Heart left ventricle (tissue), 16 donors: Measurements from ENCODE around the gene PLPP6. TPM values are rescaled to one million over a fixed set of nuclear protein-coding genes. Genes with fewer than 3 reads are reported as not detected.
A peak's percentile ranks its signal among the peaks of the same experiment; 100 is the strongest.
"Not testable (repeated sequence)": the region's sequence is repeated elsewhere in the genome, so short reads cannot be mapped to it uniquely, and the experiment has no call there.

Experiments
- ATAC-seq, 4 donors: fragments of 200-7000 bp; cut with Tn5 transposase; one replicate each; pipeline ENCODE4 v1.9.1; 2020 to 2022; ENCODE audit warnings: moderate library complexity in 4 of 4, mild to moderate bottlenecking in 3 of 4, moderate number of reproducible peaks in 1 of 4
- DNase-seq, 5 donors: peaks; one replicate each; pipeline ENCODE4 v3.0.0-alpha.2; 2020
- H3K27ac ChIP-seq, 12 donors: fragments of 200-600 bp; sonication (generic) in 4 of 12; one replicate each; pipeline versions ENCODE4 v1.5.0 to v1.8.0; 2016 to 2022; ENCODE audit warnings: mild to moderate bottlenecking in 2 of 12
- H3K27me3 ChIP-seq, 9 donors: fragments of 200-600 bp; sonication (generic) in 2 of 9; one replicate each; pipeline versions ENCODE4 v1.5.1 to v1.8.0; 2016 to 2022; ENCODE audit warnings: mild to moderate bottlenecking in 3 of 9
- H3K36me3 ChIP-seq, 9 donors: fragments of 200-600 bp; sonication (generic) in 2 of 9; one replicate each; pipeline versions ENCODE4 v1.5.0 to v1.8.0; 2018 to 2022; ENCODE audit warnings: mild to moderate bottlenecking in 2 of 9
- H3K4me1 ChIP-seq, 12 donors: fragments of 200-600 bp; sonication (generic) in 4 of 12; one replicate each; pipeline versions ENCODE4 v1.5.0 to v1.8.0; 2016 to 2022; ENCODE audit warnings: mild to moderate bottlenecking in 3 of 12
- H3K4me3 ChIP-seq, 12 donors: fragments of 200-600 bp; sonication (generic) in 4 of 12; one replicate each; pipeline versions ENCODE4 v1.5.0 to v1.8.0; 2017 to 2022; ENCODE audit warnings: mild to moderate bottlenecking in 9 of 12, moderate library complexity in 4 of 12
- H3K9me3 ChIP-seq, 12 donors: fragments of 200-600 bp; sonication (generic) in 4 of 12; one replicate each; pipeline versions ENCODE4 v1.5.0 to v1.8.0; 2016 to 2022; ENCODE audit warnings: mild to moderate bottlenecking in 1 of 12
- POLR2A ChIP-seq, 2 donors: fragments of 450-650 bp; IDR thresholded peaks; one replicate each; pipeline ENCODE4 v1.6.1; 2017; ENCODE audit warnings: antibody characterized with exemption in 2 of 2, mild to moderate bottlenecking in 2 of 2, moderate library complexity in 2 of 2
- WGBS, 4 donors: extraction: QIAGEN DNeasy Blood & Tissue Kit in 2 of 4; methylation state at CpG; one replicate each; pipeline versions ENCODE4 v1.1.5 to v1.1.7; 2013 to 2018; 5-methylcytosine and 5-hydroxymethylcytosine counted together
- intact Hi-C, 10 donors: fragments of 100-400 bp; cut with DNase I; formaldehyde crosslinking; loops; one replicate each; pipeline versions ENCODE4 v1.11.1 to v1.14.2; 2022
- polyA plus RNA-seq, 2 donors: library from polyadenylated mRNA; stranded (reverse); fragments of 200-250 nt; gene quantifications; one replicate each; pipeline ENCODE4 v1.2.3, GENCODE V29; 2013
- total RNA-seq, 9 donors: library from RNA; depleted of rRNA in 2 of 9; stranded (reverse); fragments of >200 nt in 2 of 9; fragmentation: NEBNext Ultra II Directional in 3 of 9; extraction: Animal tissue kit (Norgen Biotek cat#: 25700) in 3 of 9; gene quantifications; one replicate each; pipeline versions ENCODE4 v1.1.0 to v1.2.4, GENCODE V29; 2016 to 2023
- TF ChIP-seq, protein P1 (sequence below), 12 donors: fragments of 200-600 bp; sonication (generic) in 4 of 12; IDR thresholded peaks; one replicate each; pipeline versions ENCODE4 v1.5.0 to v1.8.0; 2018 to 2022; ENCODE audit warnings: antibody characterized with exemption in 12 of 12, mild to moderate bottlenecking in 5 of 12
- donor health status: ischemic (EF 13 %, LVEDD 7.1; RV severe dilation, severe dysfunction).
- donor health status: healthy with polysubstance abuse.
- donor health status: DM: no; HTN: yes; CAD: no.
- donor health status: DM: no; HTN: no; CAD: no.
- donor health status: ischemic (EF 25% LVEDD 6.9; RV normal size, moderate dysfunction).
- donor health status: ischemic (EF 25% LVEDD 5.7; RV mildly dilated, moderate dysfunction).
- donor health status: healthy.
- donor health status: DM: yes; HTN: yes; CAD: no.
- donor health status: ischemic (EF 35%, LVEDD 5.7; RV mildly dilated, moderate dysfunction).
- donor health status: nonischemic (EF 11% LVEDD 7.7; RV severe dilation, severe dysfunction).
- donor health status: DM: yes; HTN: yes; CAD: no.
- donor health status: PGD.
- donor health status: ischemic (EF 29% LVEDD 5.4; RV normal size, mild dysfunction).
- donor health status: nonischemic (EF 23%, LVEDD 6.1; RV moderate dilation, normal function).

PLPP6 gene
- total and polyA plus RNA-seq, 11 donors = 1.0 to 5.4 (median 2.8) TPM

DNA sequence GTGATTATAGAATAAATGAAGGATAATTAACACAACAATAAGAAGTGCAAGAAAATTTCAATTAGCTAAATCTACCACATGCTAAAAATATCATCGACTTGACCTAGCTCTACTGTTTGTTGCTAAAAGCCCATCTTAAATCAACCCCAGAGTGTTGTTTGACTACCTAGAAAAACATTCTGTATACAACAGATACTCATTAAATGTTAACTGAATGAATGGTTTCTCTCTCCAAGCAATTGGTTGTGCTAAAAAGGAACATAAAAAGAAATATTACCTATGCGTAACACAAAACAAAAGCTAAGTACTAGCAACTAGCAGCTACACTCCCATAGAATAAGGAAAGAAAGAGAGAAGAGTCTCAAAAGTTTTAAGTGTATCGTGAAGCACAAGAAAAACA lies 5.5 kb upstream of the PLPP6 start:
- WGBS, 4 donors = 64 to 98% (median 83%) methylated on average over 3 of the region's 3 CpGs
- TF ChIP-seq POLR2A (IDR thresholded peaks at IDR 0.05) = no peak
- TF ChIP-seq, protein P1, sequence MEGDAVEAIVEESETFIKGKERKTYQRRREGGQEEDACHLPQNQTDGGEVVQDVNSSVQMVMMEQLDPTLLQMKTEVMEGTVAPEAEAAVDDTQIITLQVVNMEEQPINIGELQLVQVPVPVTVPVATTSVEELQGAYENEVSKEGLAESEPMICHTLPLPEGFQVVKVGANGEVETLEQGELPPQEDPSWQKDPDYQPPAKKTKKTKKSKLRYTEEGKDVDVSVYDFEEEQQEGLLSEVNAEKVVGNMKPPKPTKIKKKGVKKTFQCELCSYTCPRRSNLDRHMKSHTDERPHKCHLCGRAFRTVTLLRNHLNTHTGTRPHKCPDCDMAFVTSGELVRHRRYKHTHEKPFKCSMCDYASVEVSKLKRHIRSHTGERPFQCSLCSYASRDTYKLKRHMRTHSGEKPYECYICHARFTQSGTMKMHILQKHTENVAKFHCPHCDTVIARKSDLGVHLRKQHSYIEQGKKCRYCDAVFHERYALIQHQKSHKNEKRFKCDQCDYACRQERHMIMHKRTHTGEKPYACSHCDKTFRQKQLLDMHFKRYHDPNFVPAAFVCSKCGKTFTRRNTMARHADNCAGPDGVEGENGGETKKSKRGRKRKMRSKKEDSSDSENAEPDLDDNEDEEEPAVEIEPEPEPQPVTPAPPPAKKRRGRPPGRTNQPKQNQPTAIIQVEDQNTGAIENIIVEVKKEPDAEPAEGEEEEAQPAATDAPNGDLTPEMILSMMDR (IDR thresholded peaks at IDR 0.05) = no peak
- no peak overlapping the region for H3K4me3 ChIP-seq
- H3K27me3 ChIP-seq = no peaks in the 10 kb centered on the region
- peaks cover 0 to 7% (median 2%) of the 10 kb centered on the region in 12 donors for H3K4me1 ChIP-seq
- no peaks in the 10 kb centered on the region for H3K36me3 ChIP-seq
- H3K9me3 ChIP-seq = no peaks in the 10 kb centered on the region
- H3K27ac ChIP-seq = no peak overlapping the region
- DNase-seq = no peak
- intact Hi-C loops = loop anchor here in 1 of 10 donors (10.0 kb wide), 1 partner anchor 62 kb away; no protein-coding TSS in a partner anchor
- ATAC-seq = no peak

DNA sequence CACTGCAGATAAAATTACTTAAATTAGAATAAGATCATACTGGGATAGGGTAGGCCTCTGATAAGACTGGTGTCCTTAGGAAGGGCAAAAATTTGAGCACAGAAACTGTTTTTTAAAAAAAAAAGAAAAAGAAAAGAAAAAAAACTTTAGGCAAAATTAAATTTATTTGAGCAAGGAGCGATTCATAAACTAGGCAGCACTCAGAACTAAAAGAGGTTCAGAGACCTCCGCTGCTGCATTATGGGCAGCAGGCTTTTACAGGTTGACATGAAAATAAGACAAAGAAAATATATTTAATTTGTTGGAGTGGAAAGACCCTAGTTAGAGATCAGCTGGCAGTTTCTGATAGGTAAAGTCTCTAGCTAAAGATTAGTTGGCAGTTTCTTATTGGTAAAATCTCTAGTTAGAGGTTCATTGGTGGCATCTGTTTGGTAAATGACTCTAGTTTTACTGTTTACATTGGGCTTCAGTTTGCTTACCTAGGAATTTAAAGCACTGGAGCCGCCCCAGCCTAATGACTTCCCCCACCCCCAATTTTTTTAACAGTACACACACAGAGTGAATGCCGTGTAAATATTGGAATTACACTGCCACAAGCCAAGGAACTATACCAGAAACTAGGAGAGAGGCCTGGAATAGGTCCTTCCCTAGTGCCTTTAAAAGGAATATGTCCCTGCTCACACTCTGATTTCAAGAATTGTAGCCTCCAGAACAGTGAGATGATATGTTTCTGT lies 4.5 kb upstream of the PLPP6 start:
- no peak overlapping the region for H3K4me3 ChIP-seq
- no peaks in the 10 kb centered on the region for H3K36me3 ChIP-seq
- WGBS, 4 donors = 92 to 99% (median 96%) methylated on average over 4 of the region's 4 CpGs
- ATAC-seq = no peak
- no peaks in the 10 kb centered on the region for H3K27me3 ChIP-seq
- TF ChIP-seq, protein P1 (IDR thresholded peaks at IDR 0.05) = no peak
- no peak for TF ChIP-seq POLR2A (IDR thresholded peaks at IDR 0.05)
- no peak overlapping the region for H3K27ac ChIP-seq
- DNase-seq = no peak
- H3K9me3 ChIP-seq = no peaks in the 10 kb centered on the region
- intact Hi-C loops = loop anchor here in 1 of 10 donors (10.0 kb wide), 1 partner anchor 63 kb away; no protein-coding TSS in a partner anchor
- peaks cover 0 to 10% (median 7%) of the 10 kb centered on the region in 12 donors for H3K4me1 ChIP-seq

DNA sequence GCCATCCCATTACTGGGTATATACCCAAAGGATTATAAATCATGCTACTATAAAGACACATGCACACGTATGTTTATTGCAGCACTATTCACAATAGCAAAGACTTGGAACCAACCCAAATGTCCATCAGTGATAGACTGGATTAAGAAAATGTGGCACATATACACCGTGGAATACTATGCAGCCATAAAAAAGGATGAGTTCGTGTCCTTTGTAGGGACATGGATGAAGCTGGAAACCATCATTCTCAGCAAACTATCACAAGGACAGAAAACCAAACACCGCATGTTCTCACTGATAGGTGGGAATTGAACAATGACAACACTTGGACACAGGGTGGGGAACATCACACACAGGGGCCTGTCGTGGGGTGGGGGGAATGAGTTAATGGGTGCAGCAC lies 1.4 kb upstream of the PLPP6 start:
- not testable (repeated sequence) for H3K4me3 ChIP-seq, H3K27ac ChIP-seq, H3K36me3 ChIP-seq, ATAC-seq, DNase-seq, H3K9me3 ChIP-seq, H3K27me3 ChIP-seq
- peaks cover 0 to 41% (median 30%) of the 10 kb centered on the region in 12 donors for H3K4me1 ChIP-seq
- intact Hi-C loops = loop anchor here in 4 of 10 donors (5.0 to 10.0 kb wide), 3 partner anchors 82 to 774 kb away; partner anchors contain the start of genes AK3 (in 3 of the 4), JAK2 (in 1 of the 4) and PLGRKT (in 1 of the 4)
- WGBS, 4 donors = 90 to 98% (median 93%) methylated on average over 4 to 5 of the region's 5 CpGs

DNA sequence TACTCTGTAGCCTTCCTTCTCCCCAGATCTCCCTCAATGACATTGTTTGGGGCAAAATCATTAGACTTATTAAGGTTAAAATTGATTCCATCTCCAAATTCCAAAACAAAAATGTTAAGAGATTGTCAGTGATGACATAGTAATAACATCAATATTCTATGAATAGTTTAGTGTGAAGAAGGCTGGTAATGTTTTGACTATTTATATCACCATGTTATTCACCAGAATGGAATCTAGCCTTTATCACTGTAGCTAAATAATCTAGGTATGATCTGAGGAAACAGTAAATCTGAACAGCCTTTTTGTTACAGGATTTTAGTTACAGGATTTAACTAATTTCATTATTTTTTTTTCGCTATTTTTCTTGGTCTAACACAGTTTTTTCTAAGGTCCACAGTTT lies 929 bp upstream of the PLPP6 start:
- no peak for DNase-seq
- H3K4me1 ChIP-seq = peaks cover 0 to 44% (median 32%) of the 10 kb centered on the region in 12 donors
- 90 to 96% (median 93%) methylated on average over 1 of the region's 1 CpG for WGBS, 4 donors
- H3K27me3 ChIP-seq = no peaks in the 10 kb centered on the region
- H3K9me3 ChIP-seq = no peaks in the 10 kb centered on the region
- TF ChIP-seq POLR2A (IDR thresholded peaks at IDR 0.05) = no peak
- TF ChIP-seq, protein P1 (IDR thresholded peaks at IDR 0.05) = no peak
- ATAC-seq = no peak
- intact Hi-C loops = loop anchor here in 4 of 10 donors (5.0 to 10.0 kb wide), 3 partner anchors 81 to 774 kb away; partner anchors contain the start of genes AK3 (in 3 of the 4), JAK2 (in 1 of the 4) and PLGRKT (in 1 of the 4)
- H3K27ac ChIP-seq = peak overlapping the region in 2 of 12 donors; percentile 68 to 81
- no peaks in the 10 kb centered on the region for H3K36me3 ChIP-seq
- H3K4me3 ChIP-seq = peak overlapping the region in 2 of 12 donors; percentile 76 to 85
